GM19468 (cell line): ENCODE results near the gene SLC25A5.
"Not testable (repeated sequence)": the region's sequence is repeated elsewhere in the genome, so short reads cannot be mapped to it uniquely, and the experiment has no call there.

Source experiments
- ATAC-seq: cut with Tn5 transposase; IDR thresholded peaks from one replicate; pipeline ENCODE4 v1.9.1; 2021; ENCODE audit warnings: mild to moderate bottlenecking, moderate library complexity, moderate number of reproducible peaks; ENCODE audit not compliant: unreplicated experiment; ENCODE audit errors: extremely low read depth

SLC25A5 gene

DNA sequence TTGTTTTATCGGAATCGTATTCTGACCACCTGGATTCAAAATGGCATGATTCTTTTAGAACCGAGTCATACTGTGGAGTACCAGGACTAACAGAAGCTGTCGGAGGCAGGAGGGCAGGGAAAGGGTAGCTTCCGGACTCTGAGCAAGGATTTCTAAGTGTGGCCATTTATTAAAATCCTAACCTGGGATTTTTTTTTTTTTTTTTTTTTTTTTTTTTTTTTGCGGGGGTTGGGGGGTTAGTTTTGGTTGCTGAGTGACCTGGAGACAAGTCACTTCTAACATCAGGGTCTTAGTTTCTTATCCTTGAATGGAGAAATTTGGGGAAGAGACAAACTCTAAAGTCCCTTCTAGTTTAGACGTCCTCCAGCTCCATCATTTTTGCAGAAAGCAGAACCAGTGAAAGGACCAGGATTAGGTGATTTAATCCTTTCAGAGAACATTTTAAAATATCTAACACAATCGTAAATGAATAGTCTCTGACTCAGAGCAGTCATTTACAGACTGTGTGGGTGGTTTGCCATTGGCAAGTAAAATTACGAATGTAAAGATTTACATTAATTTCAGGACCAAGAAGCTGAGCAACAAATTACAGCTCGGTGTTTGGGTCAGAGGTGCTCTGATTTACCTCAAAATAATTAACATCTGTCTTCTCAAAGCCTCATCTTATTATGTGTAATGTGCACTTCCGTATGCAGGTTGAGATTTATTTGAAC is 7.3 kb downstream of the SLC25A5 start:
- no peak for ATAC-seq

- ATAC-seq, result no peak
Observed at GRCh38 chrX:119477812-119478232, 9.6 kb downstream of the SLC25A5 start.

DNA sequence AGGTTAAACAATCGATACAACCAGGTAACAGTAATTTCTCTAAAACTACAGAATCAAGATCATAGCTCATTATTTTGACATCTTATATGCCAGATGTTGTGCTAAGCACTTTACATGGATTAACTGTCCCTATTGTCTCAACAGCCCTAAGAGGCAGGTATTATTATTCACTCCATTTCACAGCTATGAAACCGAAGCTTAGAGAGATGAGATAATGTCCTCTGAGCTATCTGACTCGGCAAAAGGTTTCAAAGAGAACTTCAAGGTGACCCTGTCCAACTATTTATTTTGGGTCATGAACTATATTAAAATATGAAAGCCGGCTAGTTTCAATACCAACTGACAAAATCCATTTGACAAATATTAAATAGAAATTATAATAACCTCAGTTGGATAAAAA is 10.3 kb downstream of the SLC25A5 start:
- ATAC-seq, result no peak

GRCh38 chrX:119479845-119480244 is 11.6 kb downstream of the SLC25A5 start:
- no peak for ATAC-seq

DNA sequence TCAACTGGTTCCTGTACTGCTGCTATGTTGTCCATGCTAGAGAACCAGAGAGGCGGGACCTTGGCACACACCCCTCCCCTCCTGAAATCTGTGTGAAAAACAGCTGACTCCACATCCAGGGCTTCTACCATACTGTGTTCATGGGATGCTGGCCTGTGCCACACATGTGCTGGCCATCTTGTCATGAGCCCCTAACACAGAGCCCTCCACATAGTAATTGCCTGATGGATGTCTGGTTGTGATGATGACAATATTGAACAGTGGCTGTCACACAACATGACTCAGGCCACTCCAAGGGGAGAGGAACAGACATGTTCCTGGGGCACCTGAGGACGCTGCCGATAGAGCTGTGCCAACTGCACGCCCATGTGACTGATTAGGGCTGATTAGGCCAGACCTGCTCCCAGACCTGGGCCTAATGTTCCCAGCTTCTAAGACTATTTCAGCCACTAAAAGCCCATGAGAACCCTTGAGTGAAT is 13.1 kb downstream of the SLC25A5 start:
- ATAC-seq, result no peak

GRCh38 chrX:119482041-119482440 is 13.8 kb downstream of the SLC25A5 start:
- ATAC-seq, result no peak

GRCh38 chrX:119482481-119483480 is 14.5 kb downstream of the SLC25A5 start:
- ATAC-seq, result peak; percentile 39

DNA sequence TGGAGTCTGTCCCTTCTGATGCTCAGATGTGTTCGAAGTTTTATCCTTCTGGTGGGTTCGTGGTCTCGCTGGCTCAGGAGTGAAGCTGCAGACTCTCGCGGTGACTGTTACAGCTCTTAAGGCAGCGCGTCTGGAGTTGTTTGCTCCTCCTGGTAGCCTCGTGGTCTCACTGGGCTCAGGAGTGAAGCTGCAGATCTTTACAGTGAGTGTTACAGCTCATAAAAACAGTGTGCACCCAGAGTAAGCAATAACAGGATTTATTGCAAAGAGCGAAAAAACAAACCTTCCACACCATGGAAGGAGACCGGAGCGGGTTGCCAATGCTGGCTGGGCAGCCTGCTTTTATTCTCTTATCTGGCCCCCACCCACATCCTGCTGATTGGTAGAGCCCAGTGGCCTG is 18.5 kb downstream of the SLC25A5 start:
- no peak for ATAC-seq

DNA sequence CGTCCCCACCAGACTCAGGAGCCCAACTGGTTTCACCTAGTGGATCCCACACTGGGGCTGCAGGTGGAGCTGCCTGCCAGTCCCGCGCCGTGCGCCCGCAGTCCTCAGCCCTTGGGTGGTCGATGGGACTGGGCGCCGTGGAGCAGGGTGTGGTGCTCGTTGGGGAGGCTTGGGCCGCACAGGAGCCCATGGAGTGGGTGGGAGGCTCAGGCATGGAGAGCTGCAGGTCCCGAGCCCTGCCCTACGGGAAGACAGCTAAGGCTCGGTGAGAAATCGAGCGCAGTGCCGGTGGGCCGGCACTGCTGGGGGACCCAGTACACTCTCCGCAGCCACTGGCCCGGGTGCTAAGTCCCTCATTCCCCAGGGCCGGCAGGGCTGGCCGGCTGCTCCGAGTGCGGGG is 19.5 kb downstream of the SLC25A5 start:
- ATAC-seq, result not testable (repeated sequence)

DNA sequence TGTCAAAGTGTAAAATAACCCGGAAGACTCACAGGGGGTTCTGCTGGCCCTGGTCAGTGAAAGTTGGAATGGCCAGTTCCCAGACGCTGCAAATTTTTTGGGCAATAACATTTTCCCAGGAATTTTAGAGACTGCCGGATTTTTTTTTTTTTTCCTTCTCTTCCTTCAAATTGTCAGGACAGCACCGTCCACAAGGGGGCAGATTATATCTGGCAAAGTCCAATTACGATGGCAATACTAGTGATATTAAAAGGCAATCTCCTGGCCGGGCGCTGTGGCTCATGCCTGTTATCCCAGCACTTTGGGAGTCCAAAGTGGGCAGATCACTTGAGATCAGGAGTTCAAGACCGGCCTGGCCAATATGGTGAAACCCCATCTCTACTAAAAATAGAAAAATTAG is 20.5 kb downstream of the SLC25A5 start:
- ATAC-seq, result no peak

DNA sequence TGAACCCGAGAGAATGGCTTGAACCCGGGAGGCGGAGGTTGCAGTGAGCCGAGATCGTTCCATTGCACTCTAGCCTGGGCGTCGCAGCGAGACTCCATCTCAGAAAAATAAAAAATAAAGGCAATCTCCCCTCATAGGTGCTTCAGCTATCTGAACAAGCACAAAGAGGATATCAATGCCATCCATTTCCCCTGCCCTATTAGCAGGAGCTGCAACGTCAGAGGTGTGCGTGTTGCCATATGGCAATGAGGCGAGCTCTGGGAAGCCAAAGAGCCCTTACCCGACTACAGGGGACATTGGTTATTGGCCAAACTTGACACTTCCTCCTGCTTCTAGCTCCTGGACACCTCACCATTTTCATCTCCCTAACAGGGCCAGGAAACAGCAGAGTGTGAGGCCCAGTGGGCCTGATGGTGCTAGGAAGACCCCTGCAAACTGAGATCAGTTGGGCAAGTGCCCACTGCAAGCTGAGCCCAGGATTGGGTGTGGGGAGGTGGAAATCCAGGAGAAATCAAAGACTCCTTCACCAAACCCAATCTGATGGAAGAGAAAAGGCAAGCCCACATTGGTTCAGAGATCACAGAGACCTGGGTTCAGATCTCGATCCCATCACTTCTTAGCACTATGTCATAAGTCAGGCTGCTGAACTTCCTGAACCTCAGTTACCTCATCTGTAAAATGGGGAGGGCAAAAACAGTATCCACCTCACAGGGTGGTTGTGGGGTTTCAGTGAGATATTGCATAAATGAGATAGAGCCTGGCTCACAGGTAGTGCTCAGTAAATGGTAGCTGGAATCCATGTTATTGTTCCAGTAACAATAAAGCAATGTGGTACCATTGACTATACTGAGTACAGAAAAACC is 21.2 kb downstream of the SLC25A5 start:
- no peak for ATAC-seq

GRCh38 chrX:119492463-119492862 is 24.2 kb downstream of the SLC25A5 start:
- ATAC-seq, result no peak

DNA sequence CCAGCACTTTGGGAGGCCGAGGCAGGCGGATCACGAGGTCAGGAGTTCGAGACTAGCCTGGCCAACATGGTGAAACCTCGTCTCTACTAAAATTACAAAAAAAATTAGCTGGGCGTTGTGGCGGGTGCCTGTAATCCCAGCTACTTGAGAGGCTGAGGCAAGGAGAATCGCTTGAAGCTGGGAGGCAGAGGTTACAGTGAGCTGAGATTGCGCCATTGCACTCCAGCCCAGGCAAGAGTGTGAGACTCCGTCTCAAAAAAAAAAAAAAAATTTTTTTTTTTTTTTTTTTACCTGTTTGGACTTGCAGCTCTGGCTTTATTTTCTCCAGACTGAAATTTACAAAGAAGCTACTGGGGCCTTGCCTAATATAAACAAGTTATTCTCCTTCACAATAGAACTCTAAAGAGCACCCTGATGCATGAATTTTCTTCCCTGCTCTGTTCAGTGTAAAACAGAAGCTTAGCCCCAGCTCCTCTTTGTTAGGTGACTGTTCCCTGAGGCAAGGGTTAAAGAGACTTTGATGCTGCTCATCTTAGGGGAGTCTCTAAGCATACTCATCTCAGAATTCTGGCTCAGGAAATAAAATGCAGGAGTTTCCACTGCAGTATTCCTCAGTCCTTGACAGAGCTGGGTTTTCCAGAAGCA is 25.7 kb downstream of the SLC25A5 start:
- not testable (repeated sequence) for ATAC-seq

DNA sequence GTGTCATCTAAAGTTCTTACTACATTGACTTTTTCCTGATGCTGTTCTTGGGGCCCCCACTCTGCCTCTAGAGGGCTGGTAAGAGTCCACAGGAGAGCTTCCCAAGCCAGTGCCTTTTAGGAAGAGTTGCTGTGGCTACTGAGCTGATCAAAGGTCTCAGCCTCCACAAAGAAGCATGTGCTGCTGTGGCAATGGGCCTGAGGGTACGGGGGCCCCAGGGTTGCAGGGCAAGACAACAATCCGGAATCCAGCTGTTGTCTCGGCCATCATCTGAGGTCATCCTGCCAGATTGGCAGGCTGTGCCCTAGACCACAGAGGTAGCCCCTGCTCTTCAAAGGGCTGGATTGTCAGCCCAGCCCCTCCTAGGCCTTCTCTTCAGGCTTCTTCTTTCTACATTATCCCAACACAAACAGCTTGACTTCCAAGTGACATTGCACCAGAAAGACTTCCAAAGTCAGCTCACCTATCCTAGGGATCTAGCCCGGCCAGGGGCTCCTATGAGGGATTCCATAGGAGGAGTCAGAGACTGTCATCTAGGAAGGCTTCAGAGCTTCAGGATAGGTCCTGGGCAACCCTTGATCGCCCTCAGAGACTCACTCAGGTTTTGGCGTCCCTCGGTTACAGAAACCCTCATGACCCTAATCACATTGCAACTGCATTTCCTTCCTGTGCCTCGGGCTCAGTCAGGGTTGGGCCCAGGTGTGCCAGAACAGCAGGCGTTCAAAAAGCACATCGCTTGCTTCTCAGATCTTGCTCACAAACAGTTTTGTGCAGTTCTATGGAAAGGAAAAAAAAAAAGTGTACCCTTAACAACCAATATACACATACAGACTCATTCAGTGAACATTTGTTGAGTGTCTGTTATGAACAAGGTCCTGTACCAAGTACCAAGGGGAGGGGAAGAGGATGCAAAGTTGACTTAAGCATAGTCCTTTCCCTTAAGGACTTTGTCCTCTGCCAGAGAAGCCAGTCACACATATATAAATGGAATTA is 27.8 kb downstream of the SLC25A5 start:
- ATAC-seq, result no peak

GRCh38 chrX:119497185-119497584 is 28.9 kb downstream of the SLC25A5 start:
- ATAC-seq, result no peak

- ATAC-seq, result no peak
Observed at GRCh38 chrX:119500061-119500800, 32.0 kb downstream of the SLC25A5 start.

GRCh38 chrX:119501511-119502148 is 33.4 kb downstream of the SLC25A5 start:
- no peak for ATAC-seq
